ENCODE measurements around the gene NRBF2. TPM values are rescaled to one million over a fixed set of nuclear protein-coding genes. Genes with fewer than 3 reads are reported as not detected.

NRBF2 gene
- total RNA-seq, 1 donor from 2014 or later, result 22.1 TPM

GRCh38 chr10:63173468-63174232 lies 40.5 kb downstream of the NRBF2 start:
- TF ChIP-seq CTCF (conservative IDR thresholded peaks at IDR 0.05), result no peak
- Mint-ChIP-seq H3K9me3 (no peaks in the 10 kb centered on the region), H3K36me3 (peaks cover 24% of the 10 kb centered on the region), H3K4me1 (ENCODE audit: unreplicated experiment) (peaks cover 7% of the 10 kb centered on the region), H3K27me3 (no peaks in the 10 kb centered on the region), H3K4me3 (no peak overlapping the region), H3K27ac (no peak overlapping the region)
- no peak for DNase-seq (ENCODE audit: extremely low spot score, unreplicated experiment)

DNA sequence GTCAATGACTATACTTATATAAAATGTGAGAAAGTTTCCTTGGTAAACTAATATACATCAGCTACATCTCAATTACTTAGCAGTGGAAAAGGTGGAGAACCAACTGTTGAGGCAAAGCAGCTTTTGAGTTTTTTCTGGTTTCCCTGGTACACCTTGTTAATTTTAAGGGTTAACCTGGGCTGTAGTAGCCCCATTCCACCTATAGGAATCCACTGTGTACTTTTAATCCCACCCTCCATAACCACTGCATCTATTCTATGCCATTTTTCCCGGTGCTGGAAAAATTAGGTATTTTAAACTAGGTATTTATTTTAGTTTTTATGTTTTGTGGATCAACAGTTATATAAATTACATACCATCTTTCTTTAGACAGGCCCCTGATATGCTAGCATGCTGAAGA lies 42.4 kb downstream of the NRBF2 start:
- H3K36me3 Mint-ChIP-seq, result peaks cover 24% of the 10 kb centered on the region
- no peak for TF ChIP-seq CTCF (conservative IDR thresholded peaks at IDR 0.05)
- H3K27ac Mint-ChIP-seq, result no peak overlapping the region
- no peak overlapping the region for H3K4me3 Mint-ChIP-seq
- DNase-seq (ENCODE audit: extremely low spot score, unreplicated experiment), result no peak
- no peaks in the 10 kb centered on the region for H3K4me1 Mint-ChIP-seq (ENCODE audit: unreplicated experiment)
- no peaks in the 10 kb centered on the region for H3K9me3 Mint-ChIP-seq
- no peaks in the 10 kb centered on the region for H3K27me3 Mint-ChIP-seq

DNA sequence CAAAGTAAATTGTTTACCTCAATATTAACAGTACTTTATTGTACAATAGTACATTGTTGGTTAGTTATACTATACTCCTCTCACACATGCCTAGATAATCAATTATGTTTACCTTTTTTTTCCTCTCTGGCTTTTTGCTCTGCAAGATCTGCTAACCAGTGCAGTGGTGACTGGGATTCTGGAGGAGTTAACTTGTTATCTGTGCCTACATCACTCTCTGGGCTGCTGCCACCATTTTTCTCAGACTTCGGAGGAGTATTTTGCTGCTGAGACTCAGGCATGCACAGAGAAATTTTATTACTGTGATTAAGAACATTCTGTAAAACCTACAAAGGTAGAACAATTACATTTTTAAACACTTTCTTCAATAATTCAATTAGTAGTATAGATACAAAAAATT lies 59.7 kb downstream of the NRBF2 start:
- H3K27me3 Mint-ChIP-seq, result no peaks in the 10 kb centered on the region
- TF ChIP-seq CTCF (conservative IDR thresholded peaks at IDR 0.05), result no peak
- H3K27ac Mint-ChIP-seq, result no peak overlapping the region
- no peaks in the 10 kb centered on the region for H3K9me3 Mint-ChIP-seq
- DNase-seq (ENCODE audit: extremely low spot score, unreplicated experiment), result no peak
- H3K36me3 Mint-ChIP-seq, result peaks cover 32% of the 10 kb centered on the region
- H3K4me3 Mint-ChIP-seq, result no peak overlapping the region
- H3K4me1 Mint-ChIP-seq (ENCODE audit: unreplicated experiment), result no peaks in the 10 kb centered on the region

GRCh38 chr10:63197344-63198092 lies 64.4 kb downstream of the NRBF2 start:
- Mint-ChIP-seq H3K4me3 (no peak overlapping the region), H3K27me3 (no peaks in the 10 kb centered on the region), H3K9me3 (no peaks in the 10 kb centered on the region), H3K27ac (no peak overlapping the region), H3K36me3 (peaks cover 19% of the 10 kb centered on the region), H3K4me1 (ENCODE audit: unreplicated experiment) (no peaks in the 10 kb centered on the region)
- TF ChIP-seq CTCF (conservative IDR thresholded peaks at IDR 0.05), result no peak
- no peak for DNase-seq (ENCODE audit: extremely low spot score, unreplicated experiment)

DNA sequence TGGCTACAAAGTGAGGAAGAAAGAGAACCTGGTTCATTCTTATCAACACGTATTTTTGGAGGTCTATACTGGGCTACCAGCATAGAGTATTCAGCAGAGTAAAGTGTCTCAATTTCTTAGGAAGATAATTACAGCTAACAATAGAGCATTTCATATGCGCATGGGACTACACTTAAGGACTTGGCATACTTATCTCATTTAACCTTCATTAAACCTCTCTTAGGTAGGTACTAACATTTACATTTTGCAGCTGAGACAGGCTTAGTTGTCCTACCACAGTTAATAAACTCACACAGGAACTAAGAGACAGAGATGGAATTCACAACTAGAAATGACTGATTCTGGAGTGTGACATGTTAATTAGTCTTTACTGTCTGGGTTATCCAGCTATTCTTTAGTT lies 66.6 kb downstream of the NRBF2 start:
- TF ChIP-seq CTCF (conservative IDR thresholded peaks at IDR 0.05), result no peak
- Mint-ChIP-seq H3K4me3 (no peak overlapping the region), H3K9me3 (no peaks in the 10 kb centered on the region), H3K4me1 (ENCODE audit: unreplicated experiment) (no peaks in the 10 kb centered on the region), H3K36me3 (peaks cover 8% of the 10 kb centered on the region), H3K27ac (no peak overlapping the region), H3K27me3 (no peaks in the 10 kb centered on the region)
- DNase-seq (ENCODE audit: extremely low spot score, unreplicated experiment), result no peak

Measured in type B pancreatic cell (in vitro differentiated cells).